GM13977 (cell line): ENCODE results near the gene PGP.

Source experiments
- DNase-seq: peaks from one replicate; pipeline ENCODE4 v3.0.0; 2012; ENCODE audit warnings: low spot score
- in situ Hi-C: fragments of 300-500 bp; cut with MboI; formaldehyde crosslinking; loops from one replicate; pipeline ENCODE4 v1.12.0; 2022; ENCODE audit warnings: low sequenced_read_pairs, low pct_unique_long_range_greater_than_20kb, mixed read lengths, inconsistent platforms; ENCODE audit not compliant: unreplicated experiment
- TF ChIP-seq, protein P1 (sequence below): IDR thresholded peaks from 2 replicates; pipeline ENCODE4 v1.5.1; 2012; ENCODE audit warnings: mild to moderate bottlenecking, control low read depth; ENCODE audit not compliant: insufficient read depth; ENCODE audit errors: extremely low read depth, missing control alignments

The PGP gene

DNA sequence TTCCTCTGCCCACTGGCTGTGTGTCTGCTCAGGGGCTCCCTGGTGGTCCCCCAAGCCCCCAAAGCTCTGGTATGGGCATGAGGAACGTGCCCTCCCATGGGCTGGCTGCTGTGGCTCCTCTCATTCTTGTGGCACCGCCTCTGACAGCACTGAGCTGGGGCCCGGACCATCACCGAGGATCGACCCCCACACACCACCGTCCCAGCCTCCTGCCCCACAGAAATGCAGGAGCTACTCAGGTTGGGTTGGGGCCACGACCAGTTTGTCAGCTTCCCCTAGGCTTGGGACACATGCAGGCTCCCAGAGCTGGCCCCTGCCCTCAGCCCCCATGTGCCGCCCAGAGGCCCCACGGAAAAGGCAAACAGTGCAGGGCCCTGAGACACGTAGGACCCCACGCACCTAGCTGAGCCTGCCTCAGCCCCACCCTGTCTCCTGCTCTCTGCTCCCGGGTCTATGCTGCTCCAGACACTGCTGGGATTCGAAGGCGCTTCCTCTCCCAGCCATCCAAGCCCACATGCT, 15.0 kb downstream of the PGP start:
- in situ Hi-C loops: no loop called here
- DNase-seq: no peak
- TF ChIP-seq, protein P1, sequence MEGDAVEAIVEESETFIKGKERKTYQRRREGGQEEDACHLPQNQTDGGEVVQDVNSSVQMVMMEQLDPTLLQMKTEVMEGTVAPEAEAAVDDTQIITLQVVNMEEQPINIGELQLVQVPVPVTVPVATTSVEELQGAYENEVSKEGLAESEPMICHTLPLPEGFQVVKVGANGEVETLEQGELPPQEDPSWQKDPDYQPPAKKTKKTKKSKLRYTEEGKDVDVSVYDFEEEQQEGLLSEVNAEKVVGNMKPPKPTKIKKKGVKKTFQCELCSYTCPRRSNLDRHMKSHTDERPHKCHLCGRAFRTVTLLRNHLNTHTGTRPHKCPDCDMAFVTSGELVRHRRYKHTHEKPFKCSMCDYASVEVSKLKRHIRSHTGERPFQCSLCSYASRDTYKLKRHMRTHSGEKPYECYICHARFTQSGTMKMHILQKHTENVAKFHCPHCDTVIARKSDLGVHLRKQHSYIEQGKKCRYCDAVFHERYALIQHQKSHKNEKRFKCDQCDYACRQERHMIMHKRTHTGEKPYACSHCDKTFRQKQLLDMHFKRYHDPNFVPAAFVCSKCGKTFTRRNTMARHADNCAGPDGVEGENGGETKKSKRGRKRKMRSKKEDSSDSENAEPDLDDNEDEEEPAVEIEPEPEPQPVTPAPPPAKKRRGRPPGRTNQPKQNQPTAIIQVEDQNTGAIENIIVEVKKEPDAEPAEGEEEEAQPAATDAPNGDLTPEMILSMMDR: no peak

DNA sequence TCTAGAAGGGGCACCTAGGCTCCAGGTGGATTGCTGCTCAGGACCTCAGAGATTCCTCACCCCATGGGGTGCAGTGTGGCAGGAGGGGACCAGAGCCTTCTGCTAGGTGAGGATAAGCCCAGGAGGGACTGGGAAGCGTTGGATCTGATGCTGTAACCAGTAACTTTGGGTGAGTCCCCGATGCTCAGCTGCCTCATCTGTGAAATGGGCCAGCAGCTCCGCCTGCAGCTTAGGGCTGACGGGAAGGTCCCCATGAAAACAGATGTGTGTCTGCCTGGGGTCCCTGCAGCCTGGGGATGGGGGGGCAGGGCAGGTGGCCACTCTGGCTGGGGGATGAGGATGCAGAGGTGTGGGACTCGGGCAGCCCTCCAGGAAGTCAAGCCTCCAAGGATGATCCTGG, 15.5 kb downstream of the PGP start:
- DNase-seq: no peak
- in situ Hi-C loops: no loop called here
- TF ChIP-seq, protein P1: no peak

DNA sequence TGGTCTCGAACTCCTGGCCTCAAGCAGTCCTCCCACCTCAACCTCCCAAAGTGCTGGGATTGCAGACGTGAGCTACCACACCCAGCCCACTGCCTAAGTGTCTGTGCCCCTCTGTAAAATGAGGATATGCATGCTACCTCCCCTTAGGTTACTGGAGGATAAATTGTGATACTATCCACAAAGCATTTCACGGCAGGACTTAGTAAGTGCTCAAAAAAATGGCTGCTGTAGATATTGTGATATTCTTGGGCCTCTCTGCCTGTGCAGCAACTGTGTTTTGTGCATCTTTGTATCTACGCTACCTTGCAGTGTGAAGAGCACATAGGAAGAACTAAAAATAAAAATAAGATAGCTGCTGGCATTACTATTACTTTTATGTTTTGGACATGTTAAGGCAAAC, 16.4 kb downstream of the PGP start:
- TF ChIP-seq, protein P1: no peak
- DNase-seq: no peak

DNA sequence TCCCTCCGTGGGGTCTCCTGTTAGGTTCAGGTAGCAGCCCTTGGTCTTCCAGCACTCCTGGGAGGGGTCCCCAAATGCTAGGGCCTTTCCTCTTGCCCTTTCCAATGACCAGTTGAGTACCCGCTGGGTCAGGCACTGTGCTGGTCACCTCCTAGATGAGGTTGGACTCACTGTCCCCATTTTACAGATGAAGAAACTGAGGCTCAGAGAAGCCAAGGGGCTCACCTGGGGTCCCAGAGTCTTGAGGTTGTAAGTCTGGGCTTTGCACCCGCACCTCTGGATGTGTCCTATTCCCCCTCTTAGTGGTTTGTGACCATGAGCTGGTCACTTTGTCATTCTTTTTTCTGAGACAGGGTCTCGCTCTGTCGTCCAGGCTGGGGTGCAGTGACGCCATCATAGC, 16.9 kb downstream of the PGP start:
- no peak for DNase-seq
- in situ Hi-C loops: no loop called here
- TF ChIP-seq, protein P1: no peak

More for the DNA sequence above, 16.4 kb downstream of the PGP start:
- in situ Hi-C loops: no loop called here

DNA sequence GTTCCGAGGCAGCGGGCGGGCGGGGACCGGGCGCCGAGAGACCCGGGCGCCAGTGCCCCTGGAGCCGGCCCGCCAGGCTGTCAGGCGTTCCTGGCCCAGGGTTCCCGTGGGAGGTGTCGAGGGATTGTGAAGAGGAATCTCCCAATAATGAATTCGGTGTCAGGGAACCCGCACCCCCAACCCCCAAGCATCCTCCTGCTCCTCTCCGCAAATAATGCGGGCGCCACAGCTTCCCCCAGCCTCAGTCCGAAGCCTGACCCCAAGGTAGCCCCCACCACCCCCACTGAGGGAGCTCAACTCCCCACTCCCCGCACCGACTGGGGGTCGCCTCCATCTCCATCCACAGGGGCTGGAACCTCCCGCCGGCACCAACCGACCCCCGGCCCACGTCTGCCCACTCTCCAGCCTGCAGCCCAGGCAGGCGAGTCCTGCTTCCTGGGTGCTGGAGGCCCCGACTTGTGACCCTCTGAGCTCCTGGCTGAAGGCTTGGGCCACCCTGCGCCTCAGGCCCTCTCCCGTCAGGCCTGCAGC, 17.6 kb downstream of the PGP start:
- in situ Hi-C loops: no loop called here
- DNase-seq: no peak
- TF ChIP-seq, protein P1: no peak

DNA sequence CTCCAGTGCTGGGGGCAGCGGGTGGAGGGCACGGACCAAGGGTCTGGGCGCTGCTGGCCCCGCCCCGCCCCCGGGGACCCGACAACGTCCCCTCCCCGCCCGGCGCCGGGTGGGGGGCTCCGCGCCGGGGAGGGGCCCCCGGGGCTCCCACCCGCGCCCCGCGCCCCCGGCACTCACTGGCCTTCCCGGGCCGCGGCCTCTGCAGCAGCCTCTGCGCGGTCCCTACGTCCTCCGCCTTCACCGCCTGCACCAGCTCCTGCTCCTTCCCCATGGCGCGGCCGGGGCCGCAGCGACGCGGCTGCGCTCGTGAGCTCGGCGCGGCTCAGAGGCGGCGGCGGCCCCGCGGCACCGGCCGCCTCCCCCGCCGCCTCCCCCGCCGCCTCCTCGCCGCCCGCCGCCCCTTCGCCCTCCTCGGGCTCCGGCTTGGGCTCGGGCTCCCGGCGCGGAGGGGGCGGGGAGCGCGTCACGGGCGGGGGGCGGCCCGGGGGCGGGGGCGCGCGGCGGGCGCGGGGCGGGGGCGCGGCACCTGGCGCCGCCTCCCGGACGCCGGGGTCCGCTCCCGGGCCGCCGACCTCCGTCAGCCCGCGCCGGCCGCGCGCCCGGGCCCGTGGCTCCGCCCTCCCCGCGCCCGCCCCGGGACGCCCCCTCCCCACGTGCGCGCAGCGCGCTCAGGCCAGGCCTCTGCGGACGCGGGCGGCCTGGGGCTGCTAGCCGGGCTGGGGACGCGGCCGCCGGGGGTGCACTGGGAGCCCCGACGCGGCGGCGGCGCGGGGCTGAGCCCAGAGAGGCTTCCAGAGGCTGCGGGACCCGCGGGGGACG, 18.3 kb downstream of the PGP start, which contains the start of gene CASKIN1:
Gene CASKIN1 (minus strand): TSS at position 444 of the 819 bp plus-strand sequence. CDS start 173 bp downstream, at position 271.
- in situ Hi-C loops: no loop called here
- DNase-seq: peak; percentile 68
- TF ChIP-seq, protein P1: no peak
